SK-N-MC (cell line): ENCODE results near the gene TSHZ2.

Source experiments
- EZH2 ChIP-seq: fragments of 200-600 bp; sonication (generic); IDR thresholded peaks from one replicate; pipeline ENCODE4 v1.6.1; 2017; ENCODE audit warnings: antibody characterized with exemption
- FOXP2 ChIP-seq: optimal IDR thresholded peaks from 2 replicates; pipeline ENCODE3; 2011; ENCODE audit warnings: mild to moderate bottlenecking, moderate library complexity; ENCODE audit not compliant: insufficient read depth; ENCODE audit errors: extremely low read length, control extremely low read depth
- POLR2AphosphoS5 ChIP-seq: IDR thresholded peaks from 2 replicates; pipeline ENCODE4 v1.6.1; 2012; ENCODE audit warnings: mild to moderate bottlenecking, low read depth, low read length, borderline replicate concordance

- TF ChIP-seq POLR2AphosphoS5: no peak
- no peak for TF ChIP-seq EZH2
- TF ChIP-seq FOXP2: no peak
Measured at GRCh38 chr20:53284256-53284655, 312.1 kb downstream of the TSHZ2 start.
